HepG2 (cell line): Measurements from ENCODE around the gene TMEM95. TPM values are rescaled to one million over a fixed set of nuclear protein-coding genes. Genes with fewer than 3 reads are reported as not detected.

Experiments
- ARID4A ChIP-seq: sonication (generic); formaldehyde crosslinking; IDR thresholded peaks from 2 replicates; pipeline ENCODE4 v1.5.0; 2020; ENCODE audit warnings: mild to moderate bottlenecking, missing genetic modification reagents, borderline replicate concordance
- ELF3 ChIP-seq: IDR thresholded peaks from 2 replicates; pipeline ENCODE4 v1.6.1; 2016; ENCODE audit warnings: missing genetic modification reagents, missing compliant biosample characterization
- ERF ChIP-seq: IDR thresholded peaks from 2 replicates; pipeline ENCODE4 v1.6.1; 2018; ENCODE audit warnings: missing biosample characterization, missing genetic modification reagents
- IKZF5 ChIP-seq: IDR thresholded peaks from 2 replicates; pipeline ENCODE4 v1.6.1; 2018; ENCODE audit warnings: missing genetic modification reagents, mild to moderate bottlenecking, missing compliant biosample characterization
- ISX ChIP-seq: sonication (generic); formaldehyde crosslinking; conservative IDR thresholded peaks from 2 replicates; pipeline ENCODE4 v1.5.0; 2020; ENCODE audit warnings: missing genetic modification reagents
- MATR3 ChIP-seq: sonication (generic); formaldehyde crosslinking; IDR thresholded peaks from 2 replicates; pipeline ENCODE4 v1.4.0; 2020; ENCODE audit warnings: missing genetic modification reagents
- PBX3 ChIP-seq: sonication (generic); formaldehyde crosslinking; IDR thresholded peaks from 2 replicates; pipeline ENCODE4 v1.8.1; 2023; ENCODE audit warnings: missing genetic modification reagents, inconsistent platforms, borderline replicate concordance
- PLSCR1 ChIP-seq: sonication (generic); formaldehyde crosslinking; IDR thresholded peaks from 2 replicates; pipeline ENCODE4 v1.5.0; 2020; ENCODE audit warnings: missing genetic modification reagents, mild to moderate bottlenecking, borderline replicate concordance
- POLR2AphosphoS2 ChIP-seq: IDR thresholded peaks from 2 replicates; pipeline ENCODE4 v1.6.1; 2011; ENCODE audit warnings: low read depth, low read length, improper control_type of control experiment
- SP140L ChIP-seq: sonication (generic); formaldehyde crosslinking; IDR thresholded peaks from 2 replicates; pipeline ENCODE4 v1.4.0; 2020; ENCODE audit warnings: missing genetic modification reagents, borderline replicate concordance
- ZBTB4 ChIP-seq: sonication (generic); formaldehyde crosslinking; IDR thresholded peaks from 2 replicates; pipeline ENCODE4 v1.4.0; 2020; ENCODE audit warnings: missing genetic modification reagents, mild to moderate bottlenecking, borderline replicate concordance
- ZBTB43 ChIP-seq: sonication (generic); formaldehyde crosslinking; conservative IDR thresholded peaks from 2 replicates; pipeline ENCODE4 v1.4.0; 2020; ENCODE audit warnings: missing genetic modification reagents
- ZNF143 ChIP-seq: sonication (generic); formaldehyde crosslinking; IDR thresholded peaks from 2 replicates; pipeline ENCODE4 v1.4.0; 2020; ENCODE audit warnings: missing genetic modification reagents
- ZNF572 ChIP-seq: sonication (generic); formaldehyde crosslinking; IDR thresholded peaks from 2 replicates; pipeline ENCODE4 v1.5.1; 2020; ENCODE audit warnings: mild to moderate bottlenecking, missing genetic modification reagents
- ZNF816 ChIP-seq: sonication (generic); formaldehyde crosslinking; IDR thresholded peaks from 2 replicates; pipeline ENCODE4 v1.8.0; 2022; ENCODE audit warnings: missing genetic modification reagents, mild to moderate bottlenecking, borderline replicate concordance
- polyA plus RNA-seq, 8 experiments: library from polyadenylated mRNA; depleted of rRNA in 3 of 8; stranded (reverse) in 7 of 8; unstranded in 1 of 8; fragments of >200 nt; fragmentation: Illumina TruSeq in 4 of 8; extraction: Trizol in 4 of 8; gene quantifications; 2 replicates each; pipeline versions ENCODE4 v1.2.1 to v1.2.3, GENCODE V29; 2011 to 2016; ENCODE audit warnings: low read depth in 4 of 8, missing spikeins in 1 of 8, mixed read lengths in 1 of 8; ENCODE audit not compliant: insufficient read depth in 1 of 8
- total RNA-seq, 5 experiments: library from RNA; depleted of rRNA; stranded (reverse); fragments of >200 nt; fragmentation: Illumina TruSeq; extraction: Trizol; gene quantifications; 2 replicates each; pipeline ENCODE4 v1.2.3, GENCODE V29; 2016; ENCODE audit warnings: low read depth in 1 of 5

Gene TMEM95
- total and polyA plus RNA-seq, 2 of the 13 experiments (the other 11 are each of a cell fraction or from before 2014, with no cell fraction given) = not detected

GRCh38 chr17:7393613-7394451, 38.9 kb downstream of the TMEM95 start (continued):
- 0 out of 2 replicates have a peak, but pooled peaks have one; percentile 15 for TF ChIP-seq ARID4A (CRISPR knock-in tag)
- TF ChIP-seq ERF (CRISPR knock-in tag) = no peak; the same call in 1 of the 2 replicates
- TF ChIP-seq MATR3 (CRISPR knock-in tag) = no peak
- TF ChIP-seq ZBTB4 (CRISPR knock-in tag) = no peak
- no peak for TF ChIP-seq POLR2AphosphoS2
- TF ChIP-seq ISX (CRISPR knock-in tag) = no peak
- 0 out of 2 replicates have a peak, but pooled peaks have one; percentile 3 for TF ChIP-seq ELF3
- TF ChIP-seq IKZF5 (CRISPR knock-in tag) = peak; percentile 17; the same call in 1 of the 2 replicates
- TF ChIP-seq ZNF572 (CRISPR knock-in tag) = no peak
- no peak for TF ChIP-seq ZNF816 (CRISPR knock-in tag)
- no peak for TF ChIP-seq ZNF143
- 0 out of 2 replicates have a peak, but pooled peaks have one; percentile 41 for TF ChIP-seq SP140L (CRISPR knock-in tag)
- no peak for TF ChIP-seq ZBTB43
- TF ChIP-seq PBX3 (CRISPR knock-in tag) = no peak
- TF ChIP-seq PLSCR1 (CRISPR knock-in tag) = no peak
